Measurements from ENCODE around the gene KRTAP12-4.
"Not testable (repeated sequence)": the region's sequence is repeated elsewhere in the genome, so short reads cannot be mapped to it uniquely, and the experiment has no call there.

KRTAP12-4 gene

DNA sequence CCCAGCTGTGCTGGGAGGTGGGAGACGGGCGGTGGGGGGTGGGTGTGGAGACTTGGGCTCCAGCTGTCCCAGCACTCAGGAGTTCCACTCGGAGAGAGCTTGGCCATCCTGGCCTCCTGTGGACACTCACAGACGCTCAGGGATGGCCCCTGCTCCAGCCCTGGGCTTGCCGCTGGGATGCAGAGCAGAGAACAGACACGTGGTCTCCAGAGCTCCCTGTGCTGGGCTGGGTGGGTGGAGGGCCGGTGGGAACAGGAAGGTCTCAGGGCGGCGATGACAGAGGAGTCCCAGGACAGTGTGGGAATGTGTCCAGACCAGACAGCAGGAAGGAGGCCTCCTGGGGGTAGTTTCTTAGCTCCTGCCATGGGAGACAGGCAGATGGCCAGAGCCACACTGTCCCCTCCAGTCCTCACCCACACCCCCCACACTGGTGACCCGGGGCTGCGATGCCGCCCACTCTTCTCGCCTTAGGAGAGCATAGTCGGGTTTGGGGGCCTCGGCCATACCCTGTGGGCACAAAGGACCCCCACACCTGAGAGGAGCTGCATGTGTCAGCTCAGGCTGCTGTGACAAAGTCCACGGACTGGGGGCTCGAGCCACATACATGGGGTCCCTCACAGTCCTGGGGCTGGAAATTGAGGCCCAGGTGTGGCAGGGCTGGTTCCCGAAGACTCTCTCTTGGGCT lies 25.6 kb downstream of the KRTAP12-4 start:
- no peak for DNase-seq

DNA sequence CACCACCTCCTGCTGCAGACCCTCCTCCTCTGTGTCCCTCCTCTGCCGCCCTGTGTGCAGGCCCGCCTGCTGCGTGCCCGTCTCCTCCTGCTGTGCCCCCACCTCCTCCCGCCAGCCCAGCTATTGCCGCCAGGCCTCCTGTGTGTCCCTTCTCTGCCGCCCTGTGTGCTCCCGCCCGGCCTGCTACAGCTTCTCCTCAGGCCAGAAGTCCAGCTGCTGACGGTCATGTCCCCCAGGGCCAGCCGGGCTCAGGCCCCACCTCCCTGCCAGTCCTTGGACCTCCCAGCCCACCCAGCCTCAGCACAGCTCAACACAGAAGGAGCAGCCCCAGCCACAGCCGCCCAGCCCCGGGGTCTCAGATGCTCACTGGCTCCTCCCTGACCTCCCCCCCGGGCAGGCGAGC lies 26.6 kb downstream of the KRTAP12-4 start:
- DNase-seq = not testable (repeated sequence)

DNA sequence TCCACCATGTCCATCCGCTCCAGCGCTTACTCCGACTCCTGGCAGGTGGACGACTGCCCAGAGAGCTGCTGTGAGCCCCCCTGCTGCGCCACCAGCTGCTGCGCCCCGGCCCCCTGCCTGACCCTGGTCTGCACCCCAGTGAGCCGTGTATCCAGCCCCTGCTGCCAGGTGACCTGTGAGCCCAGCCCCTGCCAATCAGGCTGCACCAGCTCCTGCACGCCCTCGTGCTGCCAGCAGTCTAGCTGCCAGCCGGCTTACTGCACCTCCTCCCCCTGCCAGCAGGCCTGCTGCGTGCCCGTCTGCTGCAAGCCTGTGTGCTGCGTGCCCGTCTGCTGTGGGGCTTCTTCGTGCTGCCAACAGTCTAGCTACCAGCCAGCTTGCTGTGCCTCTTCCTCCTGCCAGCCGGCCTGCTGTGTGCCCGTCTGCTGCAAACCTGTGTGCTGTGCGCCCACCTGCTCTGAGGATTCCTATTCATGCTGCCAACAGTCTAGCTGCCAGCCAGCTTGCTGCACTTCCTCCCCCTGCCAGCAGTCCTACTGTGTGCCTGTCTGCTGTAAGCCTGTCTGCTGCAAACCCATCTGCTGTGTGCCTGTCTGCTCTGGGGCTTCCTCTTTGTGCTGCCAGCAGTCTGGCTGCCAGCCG lies 27.2 kb downstream of the KRTAP12-4 start:
- DNase-seq = not testable (repeated sequence)

DNA sequence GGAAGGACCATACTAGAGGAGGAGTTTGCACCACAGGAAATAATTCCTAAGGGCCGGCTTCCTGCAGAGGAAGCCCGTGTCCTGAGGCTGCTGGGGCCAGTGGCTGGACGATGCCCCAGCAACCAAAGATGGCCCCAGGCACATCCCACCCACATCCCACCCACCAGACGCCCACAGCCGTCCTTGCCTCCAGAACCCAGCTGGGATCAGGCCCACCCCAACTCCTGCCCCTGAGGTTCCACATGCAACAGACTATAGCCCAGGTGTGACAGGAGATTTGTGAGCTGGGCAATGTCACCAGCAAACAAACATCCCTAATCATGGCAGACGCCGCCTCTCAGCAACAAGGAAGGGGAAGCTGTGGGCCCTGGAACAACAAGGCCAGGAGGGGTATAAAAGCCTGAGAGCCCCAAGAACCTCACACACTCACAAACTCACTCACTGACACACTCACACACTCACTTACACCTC lies 27.8 kb downstream of the KRTAP12-4 start, which contains the start of gene KRTAP10-9:
KRTAP10-9 (plus strand) TSS at position 421 of the 471 bp plus-strand sequence. CDS start 79 bp downstream, outside the sequence.
- DNase-seq = no peak

DNA sequence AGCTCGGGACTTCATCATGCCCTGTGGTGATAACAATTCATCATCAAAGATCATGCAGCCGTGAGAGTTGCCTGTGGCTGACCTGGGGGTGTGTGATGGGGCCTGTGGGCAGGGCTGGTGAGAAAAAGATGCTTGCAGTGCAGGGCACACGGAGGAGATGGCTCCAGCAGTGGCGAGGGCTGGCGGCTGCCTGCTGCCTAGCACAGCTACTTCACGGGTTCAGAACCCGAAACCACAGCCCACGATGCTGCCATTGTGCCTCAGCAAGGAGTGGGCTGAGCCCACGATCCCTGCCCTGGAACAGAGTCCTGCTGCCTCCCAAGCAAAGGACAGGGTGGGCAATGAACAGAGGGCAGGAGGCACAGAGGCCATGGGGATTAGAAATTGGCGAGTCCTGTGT lies 28.2 kb downstream of the KRTAP12-4 start:
- DNase-seq = no peak

DNA sequence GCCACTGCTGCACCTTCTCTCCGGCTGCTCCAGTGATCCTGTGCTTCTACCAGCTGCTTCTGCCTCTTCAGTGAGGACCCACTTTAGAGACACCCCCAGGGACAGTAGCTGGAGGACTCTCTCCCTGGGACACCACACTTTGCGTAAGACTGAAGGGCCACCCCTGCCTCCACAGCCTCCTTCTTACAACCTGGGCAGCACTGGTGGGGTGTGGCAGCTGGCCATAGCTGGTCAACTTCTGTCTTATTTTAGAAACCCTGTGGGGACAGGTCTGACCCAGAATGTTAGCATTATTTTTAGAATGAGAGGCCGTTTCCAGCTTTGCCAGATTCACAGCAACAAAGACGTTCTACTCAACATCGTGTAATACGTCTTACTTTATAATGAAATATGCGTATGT lies 28.7 kb downstream of the KRTAP12-4 start:
- no peak for DNase-seq

DNA sequence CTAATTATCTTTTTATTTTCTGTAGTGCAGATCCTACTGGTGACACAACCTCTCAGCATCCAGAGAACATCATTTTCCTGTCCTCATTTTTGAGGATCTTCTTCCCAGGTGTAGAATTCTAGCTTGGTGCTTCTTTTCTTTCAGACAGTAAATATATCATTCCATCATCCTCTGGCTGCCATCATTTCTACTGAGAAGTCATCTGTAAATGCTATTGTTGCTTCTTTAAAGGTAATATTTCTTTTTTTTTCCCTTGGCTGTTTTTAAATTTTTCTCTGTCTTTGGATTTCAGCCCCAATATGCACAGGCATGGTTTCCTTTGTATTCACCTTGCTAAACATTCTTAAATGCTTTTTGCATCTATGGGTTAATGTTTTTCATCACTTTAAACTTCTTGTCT lies 30.9 kb downstream of the KRTAP12-4 start:
- DNase-seq = no peak

DNA sequence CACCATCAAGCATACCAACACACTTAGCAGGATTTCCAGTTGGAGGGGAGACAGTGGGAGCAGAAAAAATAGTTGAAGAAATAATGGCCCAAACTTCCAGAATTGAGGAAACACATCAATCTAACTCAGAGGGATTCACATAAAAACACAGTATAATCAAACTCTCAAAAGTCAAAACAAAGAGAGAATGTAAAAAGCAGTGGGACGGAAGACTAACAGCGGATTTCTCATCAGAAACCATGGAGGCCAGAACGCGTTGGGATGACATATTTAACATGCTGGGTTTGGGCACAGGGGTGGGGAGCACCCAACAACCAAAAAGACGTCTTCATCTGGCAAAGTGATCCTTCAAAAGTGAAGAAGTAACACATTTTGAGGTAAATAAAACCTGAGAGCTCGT lies 34.6 kb downstream of the KRTAP12-4 start:
- DNase-seq = no peak

DNA sequence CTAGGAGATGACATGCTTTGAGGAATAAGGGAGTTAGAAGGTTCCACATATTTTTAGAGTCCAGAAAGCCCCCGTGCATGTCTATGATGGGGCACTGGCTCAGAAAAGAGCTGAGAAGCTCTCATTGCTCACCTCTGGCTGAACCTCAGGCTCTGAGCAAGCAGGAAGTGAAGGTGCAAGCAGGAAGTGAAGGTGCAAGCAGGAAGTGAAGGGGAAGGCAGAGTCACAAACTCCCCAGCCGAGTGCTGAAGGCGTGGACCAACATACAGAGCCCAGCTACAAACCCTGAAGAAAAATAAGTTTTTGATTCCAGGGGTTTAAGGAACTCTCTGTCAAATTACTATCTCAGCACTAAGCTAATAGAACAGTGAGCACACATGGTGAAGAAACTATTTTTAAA lies 35.5 kb downstream of the KRTAP12-4 start:
- no peak for DNase-seq

DNA sequence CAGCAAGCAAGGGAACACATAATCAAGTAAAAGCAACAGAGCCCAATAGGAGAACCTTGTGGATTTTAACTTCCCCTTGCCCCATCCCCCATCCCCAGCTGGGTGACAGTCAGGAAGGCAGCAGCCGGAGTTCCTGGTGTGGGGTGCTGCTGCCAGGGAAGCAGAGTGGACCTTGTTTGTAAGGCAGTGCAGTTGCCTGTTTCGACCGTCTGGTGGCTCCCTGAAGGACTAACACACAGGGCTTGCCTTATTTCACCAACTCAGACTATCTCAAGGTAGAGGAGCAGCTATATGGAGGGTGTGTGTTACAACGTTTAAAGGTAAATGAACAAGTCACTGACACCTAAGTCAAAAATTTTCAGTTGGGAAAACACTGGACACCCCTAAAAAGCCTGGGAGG lies 36.0 kb downstream of the KRTAP12-4 start:
- DNase-seq = no peak

DNA sequence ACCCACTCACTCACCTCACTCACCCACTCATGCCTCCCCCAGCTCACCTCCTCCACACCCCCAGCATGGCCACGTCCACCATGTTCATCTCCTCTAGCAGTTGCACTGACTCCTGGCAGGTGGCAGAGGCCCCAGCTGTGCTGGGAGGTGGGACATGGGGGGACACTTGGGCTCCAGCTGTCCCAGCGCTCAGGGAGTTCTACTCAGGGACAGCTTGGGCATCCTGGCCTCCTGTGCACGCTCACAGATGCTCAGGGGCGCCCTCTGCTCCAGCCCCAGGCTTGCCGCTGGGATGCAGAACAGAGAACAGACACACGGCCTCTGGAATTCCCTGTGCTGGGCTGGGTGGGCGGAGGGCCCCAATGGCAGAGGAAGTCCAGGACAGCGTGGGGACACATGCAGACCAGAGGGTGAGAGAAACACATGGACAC lies 37.4 kb downstream of the KRTAP12-4 start:
- no peak for DNase-seq

DNA sequence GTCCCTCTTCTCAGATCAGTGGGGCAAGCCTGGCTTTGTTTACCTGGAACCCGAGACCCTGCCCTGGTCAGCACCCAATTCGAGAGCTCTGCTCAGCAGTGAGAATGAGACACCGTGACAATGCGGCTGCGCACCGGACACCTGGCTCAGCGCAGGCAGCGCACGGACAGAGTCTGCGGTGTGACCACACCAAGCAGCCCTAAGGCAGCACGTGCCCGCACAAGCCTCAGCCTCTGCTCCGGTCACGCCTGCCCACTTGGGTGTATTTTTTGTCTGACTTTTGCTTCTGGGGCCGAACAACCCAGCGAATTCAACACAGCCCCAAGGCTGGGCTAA lies 37.9 kb downstream of the KRTAP12-4 start:
- DNase-seq = no peak

DNA sequence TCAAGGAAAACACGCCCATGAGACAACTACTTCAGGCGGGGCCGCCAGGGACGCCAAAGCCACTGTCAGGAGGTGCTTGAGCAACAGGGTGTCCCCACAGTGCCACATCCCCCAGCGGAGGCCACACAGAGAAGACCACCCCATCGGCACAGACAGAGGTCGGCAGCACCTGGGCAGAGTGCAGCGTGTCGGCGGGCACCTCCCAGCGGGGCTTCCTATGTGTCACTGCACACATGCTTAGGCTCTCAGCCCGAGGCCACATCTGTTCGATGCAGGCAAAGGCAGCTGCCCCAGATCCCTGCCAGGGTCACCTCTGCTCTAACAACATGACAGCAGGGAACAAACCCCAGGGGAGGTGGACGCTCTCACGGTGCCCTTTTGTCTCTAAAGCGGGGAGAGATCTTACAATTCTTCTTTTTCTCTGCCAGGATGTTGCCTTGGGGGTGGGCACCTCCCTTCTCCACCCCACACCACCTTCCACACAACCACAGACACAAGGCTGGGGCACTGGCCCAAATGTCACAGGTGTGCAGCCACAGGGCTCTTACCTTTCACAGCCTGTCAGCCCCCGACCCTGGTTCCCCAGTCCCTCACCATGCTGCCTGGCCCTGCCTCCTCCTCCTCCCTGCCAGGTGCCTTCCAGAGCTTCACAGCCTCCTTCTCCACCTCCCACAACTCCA lies 38.4 kb downstream of the KRTAP12-4 start:
- no peak for DNase-seq

DNA sequence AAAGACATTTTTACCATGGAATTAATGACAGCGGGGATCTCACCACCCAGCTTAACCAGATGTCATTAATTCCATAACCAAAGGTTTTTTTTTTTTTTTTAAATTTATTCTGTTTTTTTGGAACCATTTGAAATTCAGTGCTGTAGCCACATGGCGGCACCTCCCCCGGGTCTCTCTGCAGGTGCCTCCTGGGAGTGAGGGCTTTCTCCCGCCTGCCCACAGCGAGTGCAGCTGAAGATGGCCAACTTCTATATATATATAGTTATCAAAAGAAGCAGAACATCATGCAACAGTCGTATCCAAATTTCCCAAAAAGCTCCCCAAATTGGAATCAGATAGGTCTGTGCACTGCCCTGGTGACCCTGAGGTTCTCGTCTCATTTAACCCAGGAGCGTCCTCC lies 39.0 kb downstream of the KRTAP12-4 start:
- no peak for DNase-seq

DNA sequence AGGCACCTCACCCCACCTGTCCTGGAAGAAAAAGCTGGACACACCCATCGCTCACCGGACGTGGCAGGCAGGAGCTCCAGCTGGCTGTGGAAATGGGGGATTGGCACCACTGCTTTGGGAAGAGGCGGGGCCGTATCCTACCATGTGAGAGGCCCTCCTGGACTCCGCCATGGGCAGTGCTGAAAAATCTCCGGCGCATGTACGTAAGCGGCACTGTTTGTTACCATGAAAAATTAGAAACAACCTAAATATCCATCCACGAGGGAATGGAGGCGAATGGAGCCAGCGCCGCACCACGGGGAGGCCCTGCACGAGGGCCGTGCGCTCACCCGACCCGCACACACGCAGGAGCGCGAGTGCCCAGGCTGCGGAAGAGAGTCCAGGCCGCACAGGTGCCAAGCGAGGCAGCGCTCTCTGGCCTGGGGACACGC lies 39.5 kb downstream of the KRTAP12-4 start:
- no peak for DNase-seq

DNA sequence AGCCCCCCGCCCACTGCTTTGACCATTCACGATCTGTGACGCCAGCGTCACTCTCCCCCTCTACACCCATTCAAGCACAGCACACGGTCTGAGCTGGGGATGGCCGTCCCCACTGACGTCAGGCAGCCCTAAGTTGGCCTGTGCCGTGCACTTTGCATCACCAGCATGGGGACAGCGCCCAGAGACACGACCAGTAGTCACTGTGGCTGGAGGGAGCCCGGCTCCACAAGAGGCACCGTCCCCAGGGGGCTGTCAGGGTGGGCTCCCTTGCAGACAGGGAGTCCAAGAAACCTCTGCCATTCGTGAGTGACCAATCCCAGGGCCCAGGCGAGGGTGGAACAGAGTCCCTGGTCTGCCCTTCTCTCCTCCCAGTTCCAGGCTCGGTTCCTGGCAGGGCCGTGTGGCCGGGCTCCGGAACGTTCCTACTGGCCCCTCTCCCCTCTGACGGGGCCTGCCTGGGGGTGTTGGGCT lies 40.3 kb downstream of the KRTAP12-4 start:
- DNase-seq = no peak

DNA sequence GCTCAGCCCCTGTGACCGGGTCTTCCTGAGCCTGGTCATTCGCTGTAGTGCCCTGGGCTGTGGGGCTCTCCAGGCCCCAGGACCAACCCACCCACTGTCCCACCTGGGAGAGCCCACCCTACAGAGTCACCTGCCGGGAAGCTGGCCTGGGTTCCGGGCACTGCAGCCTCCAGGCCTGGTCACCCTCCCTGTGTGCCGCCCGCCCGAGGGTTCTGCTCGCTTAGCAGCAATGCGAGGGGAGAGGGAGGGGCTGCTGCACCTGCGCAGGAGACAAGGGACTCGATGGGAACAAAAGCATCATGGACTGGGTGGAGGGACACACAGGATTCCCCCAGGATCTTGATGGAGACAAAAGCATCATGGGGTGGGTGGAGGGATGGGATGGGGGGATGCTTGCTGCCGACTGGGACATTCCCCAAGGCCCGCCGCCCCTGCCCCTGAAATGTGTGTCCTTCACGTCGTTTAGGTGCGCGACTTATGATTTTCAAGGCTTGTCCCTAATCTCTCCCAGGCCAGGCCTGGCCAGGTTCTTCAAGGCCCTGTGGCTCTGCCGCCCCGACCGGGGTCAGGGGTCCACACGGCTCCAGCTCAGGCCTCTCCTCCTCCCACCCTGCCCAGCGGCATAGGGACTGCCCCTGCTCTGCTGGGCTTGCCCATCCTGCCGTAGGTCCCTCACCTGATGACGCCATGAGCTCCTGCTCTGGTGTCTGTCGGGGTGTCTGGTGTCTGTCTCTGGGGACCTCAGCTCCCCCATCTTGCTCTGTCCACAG lies 40.9 kb downstream of the KRTAP12-4 start:
- DNase-seq = no peak

DNA sequence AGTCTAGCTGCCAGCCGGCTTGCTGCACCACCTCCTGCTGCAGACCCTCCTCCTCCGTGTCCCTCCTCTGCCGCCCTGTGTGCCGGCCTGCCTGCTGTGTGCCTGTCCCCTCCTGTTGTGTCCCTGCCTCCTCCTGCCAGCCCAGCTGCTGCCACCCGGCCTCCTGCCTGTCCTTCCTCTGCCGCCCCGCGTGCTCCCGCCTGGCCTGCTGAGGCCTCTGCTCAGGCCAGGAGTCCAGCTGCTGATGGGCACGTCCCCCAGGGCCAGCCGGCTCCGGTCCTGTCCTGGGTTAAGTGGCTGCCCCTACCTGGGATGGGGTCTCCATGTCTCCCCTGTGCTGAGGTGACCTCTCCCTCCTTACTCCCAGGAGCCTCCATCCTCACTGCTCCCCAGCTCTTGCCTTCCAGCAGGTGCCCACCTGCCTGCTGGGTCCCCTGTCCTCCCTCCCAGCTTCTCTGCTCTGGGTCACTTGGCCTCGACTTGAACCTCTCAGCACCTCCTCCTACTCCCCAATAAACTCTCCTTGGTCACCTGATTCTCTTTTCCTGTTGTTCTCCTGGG lies 41.7 kb downstream of the KRTAP12-4 start:
- DNase-seq = no peak

DNA sequence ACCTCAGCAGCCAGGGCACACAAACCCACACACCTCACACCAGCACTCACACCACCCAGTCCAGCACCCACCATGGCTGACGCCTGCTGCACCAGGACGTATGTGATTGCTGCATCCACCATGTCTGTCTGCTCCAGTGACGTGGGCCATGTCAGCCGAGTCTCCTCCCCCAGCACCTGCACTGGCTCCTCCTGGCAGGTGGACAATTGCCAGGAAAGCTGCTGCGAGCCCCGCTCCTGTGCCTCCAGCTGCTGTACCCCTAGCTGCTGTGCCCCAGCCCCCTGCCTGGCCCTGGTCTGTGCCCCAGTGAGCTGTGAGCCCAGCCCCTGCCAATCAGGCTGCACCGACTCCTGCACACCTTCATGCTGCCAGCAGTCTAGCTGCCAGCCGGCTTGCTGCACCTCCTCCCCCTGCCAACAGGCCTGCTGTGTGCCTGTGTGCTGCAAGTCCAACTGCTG lies 42.4 kb downstream of the KRTAP12-4 start, which contains the start of gene KRTAP10-8:
KRTAP10-8 (plus strand) TSS at position 51 of the 458 bp plus-strand sequence; CDS start at position 73, 22 bp downstream.
- no peak for DNase-seq

DNA sequence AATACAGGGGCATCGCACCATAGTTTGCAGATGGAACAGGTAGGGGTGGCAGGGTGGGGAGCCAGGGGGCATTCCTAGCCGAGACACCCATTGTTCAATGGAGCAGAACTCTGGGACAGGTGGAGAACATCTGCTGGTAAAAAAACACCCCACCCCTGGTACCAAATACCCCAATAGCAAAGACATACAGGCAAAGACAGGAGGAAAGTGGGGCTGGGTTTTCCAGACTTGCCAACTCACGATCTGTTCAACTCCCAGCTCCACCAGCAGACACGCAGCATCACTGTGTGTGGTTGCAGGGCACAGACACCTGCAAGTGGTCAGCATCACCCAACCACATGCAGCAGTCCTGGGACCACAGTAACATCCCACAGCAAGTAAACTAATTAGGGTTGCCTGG lies 42.9 kb downstream of the KRTAP12-4 start:
- DNase-seq = no peak

DNA sequence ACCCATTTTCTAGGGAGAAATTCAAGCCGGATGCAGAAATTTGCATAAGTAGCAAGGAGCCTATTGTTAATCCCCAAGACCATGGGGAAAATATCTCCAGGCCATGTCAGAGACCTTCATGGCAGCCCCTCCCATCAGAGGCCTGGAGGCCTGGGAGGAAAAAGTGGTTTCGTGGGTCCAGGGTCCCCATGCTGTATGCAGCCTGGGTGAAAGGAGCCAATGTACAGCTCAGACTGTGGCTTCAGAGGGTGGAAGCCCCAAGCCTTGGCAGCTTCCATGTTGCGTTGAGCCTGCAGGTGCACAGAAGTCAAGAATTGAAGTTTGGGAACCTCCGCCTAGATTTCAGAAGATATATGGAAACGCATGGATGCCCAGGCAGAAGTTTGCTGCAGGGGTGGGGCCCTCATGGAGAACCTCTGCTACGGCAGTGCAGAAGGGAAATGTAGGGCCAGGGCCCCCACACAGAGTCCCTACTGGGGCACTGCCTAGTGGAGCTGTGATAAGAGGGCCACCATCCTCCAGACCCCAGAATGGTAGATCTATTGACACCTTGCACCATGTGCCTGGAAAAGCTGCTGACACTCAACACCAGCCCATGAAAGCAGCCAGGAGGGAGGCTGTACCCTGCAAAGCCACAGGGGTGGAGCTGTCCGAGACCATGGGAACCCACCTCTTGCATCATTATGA lies 44.2 kb downstream of the KRTAP12-4 start:
- not testable (repeated sequence) for DNase-seq

DNA sequence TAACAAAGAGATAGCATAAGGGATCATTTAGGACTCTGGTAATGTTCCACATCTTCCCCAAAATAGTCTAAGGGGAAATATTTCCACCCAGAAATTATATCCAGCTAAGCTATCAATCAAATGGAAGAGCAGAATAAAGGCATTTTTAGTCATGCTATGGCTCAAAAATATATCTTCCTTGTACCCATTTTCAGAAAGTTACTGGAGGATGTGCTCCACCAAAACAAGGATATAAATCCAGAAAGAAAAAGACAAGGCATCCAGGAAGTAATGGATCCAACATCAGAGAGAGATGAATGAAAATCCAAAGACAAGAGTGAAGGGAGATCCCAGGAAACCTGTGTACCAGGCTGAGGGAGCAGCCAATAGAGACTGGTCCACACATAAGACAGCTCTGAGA lies 45.3 kb downstream of the KRTAP12-4 start:
- DNase-seq = no peak

Measured in NCI-H1048 (cell line).